ENCODE results near the gene ADCY5. TPM values are rescaled to one million over a fixed set of nuclear protein-coding genes. Genes with fewer than 3 reads are reported as not detected.

Gene ADCY5
- total RNA-seq, 2 donors from 2014 or later, result 41.1 to 42.6 TPM

GRCh38 chr3:123327956-123328850 lies 120.7 kb downstream of the ADCY5 start:
- DNase-seq (ENCODE audit: low spot score), result no peak
- intact Hi-C loops (cut with DNase I), result loop anchor here (2.0 to 10.0 kb wide), 3 partner anchors 159 to 227 kb away; no protein-coding TSS in a partner anchor

- DNase-seq (ENCODE audit: low spot score), result no peak
- intact Hi-C loops (cut with DNase I), result loop anchor here (5.0 to 10.0 kb wide), 2 partner anchors 160 to 227 kb away; no protein-coding TSS in a partner anchor
Observed at GRCh38 chr3:123327480-123327879, 121.4 kb downstream of the ADCY5 start.

- intact Hi-C loops (cut with DNase I), result loop anchor here (5.0 to 10.0 kb wide), 2 partner anchors 161 to 228 kb away; no protein-coding TSS in a partner anchor
- DNase-seq (ENCODE audit: low spot score), result no peak
Observed at GRCh38 chr3:123326531-123326930, 122.4 kb downstream of the ADCY5 start.

GRCh38 chr3:123325766-123326256 lies 123.1 kb downstream of the ADCY5 start:
- intact Hi-C loops (cut with DNase I), result loop anchor here (5.0 to 10.0 kb wide), 2 partner anchors 161 to 229 kb away; no protein-coding TSS in a partner anchor

GRCh38 chr3:123324880-123325765 lies 123.8 kb downstream of the ADCY5 start:
- intact Hi-C loops (cut with DNase I), result loop anchor here (5.0 to 10.0 kb wide), 2 partner anchors 162 to 230 kb away; no protein-coding TSS in a partner anchor

More at GRCh38 chr3:123325766-123326256, 123.1 kb downstream of the ADCY5 start:
- no peak for DNase-seq (ENCODE audit: low spot score)

GRCh38 chr3:123323781-123324180 lies 125.1 kb downstream of the ADCY5 start:
- DNase-seq (ENCODE audit: low spot score), result no peak
- intact Hi-C loops (cut with DNase I), result loop anchor here in 1 of 2 donors (10.0 kb wide), 1 partner anchor 231 kb away; no protein-coding TSS in a partner anchor

More at GRCh38 chr3:123324880-123325765, 123.8 kb downstream of the ADCY5 start:
- DNase-seq (ENCODE audit: low spot score), result no peak

GRCh38 chr3:123322866-123323265 lies 126.0 kb downstream of the ADCY5 start:
- intact Hi-C loops (cut with DNase I), result loop anchor here in 1 of 2 donors (10.0 kb wide), 1 partner anchor 232 kb away; no protein-coding TSS in a partner anchor
- peak; percentile 67 for DNase-seq (ENCODE audit: low spot score)

- intact Hi-C loops (cut with DNase I), result loop anchor here in 1 of 2 donors (10.0 kb wide), 1 partner anchor 233 kb away; no protein-coding TSS in a partner anchor
- peak; percentile 73 for DNase-seq (ENCODE audit: low spot score)
Observed at GRCh38 chr3:123321806-123322205, 127.1 kb downstream of the ADCY5 start.

GRCh38 chr3:123320221-123320620 lies 128.7 kb downstream of the ADCY5 start:
- intact Hi-C loops (cut with DNase I), result loop anchor here in 1 of 2 donors (10.0 kb wide), 1 partner anchor 235 kb away; no protein-coding TSS in a partner anchor
- no peak for DNase-seq (ENCODE audit: low spot score)

GRCh38 chr3:123319760-123320159 lies 129.1 kb downstream of the ADCY5 start:
- intact Hi-C loops (cut with DNase I), result loop anchor here in 1 of 2 donors (10.0 kb wide), 1 partner anchor 235 kb away; no protein-coding TSS in a partner anchor
- peak; percentile 31 for DNase-seq (ENCODE audit: low spot score)

- DNase-seq (ENCODE audit: low spot score), result no peak
- intact Hi-C loops (cut with DNase I), result no loop called here
Observed at GRCh38 chr3:123318374-123318773, 130.5 kb downstream of the ADCY5 start.

- DNase-seq (ENCODE audit: low spot score), result no peak
- intact Hi-C loops (cut with DNase I), result no loop called here
Observed at GRCh38 chr3:123317716-123318115, 131.2 kb downstream of the ADCY5 start.

GRCh38 chr3:123315271-123315595 lies 133.7 kb downstream of the ADCY5 start:
- no peak for DNase-seq (ENCODE audit: low spot score)
- intact Hi-C loops (cut with DNase I), result no loop called here

GRCh38 chr3:123314359-123315270 lies 134.3 kb downstream of the ADCY5 start:
- intact Hi-C loops (cut with DNase I), result no loop called here
- no peak for DNase-seq (ENCODE audit: low spot score)

GRCh38 chr3:123313889-123314288 lies 135.0 kb downstream of the ADCY5 start:
- intact Hi-C loops (cut with DNase I), result no loop called here
- no peak for DNase-seq (ENCODE audit: low spot score)

- no peak for DNase-seq (ENCODE audit: low spot score)
- intact Hi-C loops (cut with DNase I), result no loop called here
Observed at GRCh38 chr3:123312331-123313265, 136.3 kb downstream of the ADCY5 start.

GRCh38 chr3:123311201-123311600 lies 137.7 kb downstream of the ADCY5 start:
- intact Hi-C loops (cut with DNase I), result no loop called here
- no peak for DNase-seq (ENCODE audit: low spot score)

Measured in posterior vena cava (tissue), 2 donors.